HG03135 (cell line): ENCODE measurements around the gene VPS26A.
"Not testable (repeated sequence)": the region's sequence is repeated elsewhere in the genome, so short reads cannot be mapped to it uniquely, and the experiment has no call there.

ENCODE experiments used
- ATAC-seq: cut with Tn5 transposase; IDR thresholded peaks from one replicate; pipeline ENCODE4 v1.9.1; 2021; ENCODE audit warnings: mild to moderate bottlenecking, moderate library complexity; ENCODE audit not compliant: unreplicated experiment

VPS26A gene

GRCh38 chr10:69101451-69102095, 22.4 kb upstream of the VPS26A start:
- ATAC-seq: no peak

- ATAC-seq: no peak
Measured at GRCh38 chr10:69102440-69102839, 21.5 kb upstream of the VPS26A start.

GRCh38 chr10:69103784-69104183, 20.2 kb upstream of the VPS26A start:
- no peak for ATAC-seq

GRCh38 chr10:69104994-69105790, 18.8 kb upstream of the VPS26A start:
- no peak for ATAC-seq

GRCh38 chr10:69107176-69107490, 16.8 kb upstream of the VPS26A start:
- no peak for ATAC-seq

GRCh38 chr10:69107699-69108098, 16.3 kb upstream of the VPS26A start:
- ATAC-seq: no peak

GRCh38 chr10:69119896-69120295, 4.1 kb upstream of the VPS26A start:
- ATAC-seq: no peak

GRCh38 chr10:69123306-69123746, 652 bp upstream of the VPS26A start:
- ATAC-seq: peak; percentile 27

- ATAC-seq: peak; percentile 14
Measured at GRCh38 chr10:69124563-69125268, 738 bp downstream of the VPS26A start.

GRCh38 chr10:69125554-69125953, 1.6 kb downstream of the VPS26A start:
- no peak for ATAC-seq

GRCh38 chr10:69130251-69130650, 6.3 kb downstream of the VPS26A start:
- ATAC-seq: no peak

GRCh38 chr10:69139961-69140360, 16.0 kb downstream of the VPS26A start:
- no peak for ATAC-seq

- ATAC-seq: no peak
Measured at GRCh38 chr10:69141304-69141703, 17.3 kb downstream of the VPS26A start.

GRCh38 chr10:69142074-69142473, 18.1 kb downstream of the VPS26A start:
- not testable (repeated sequence) for ATAC-seq

- ATAC-seq: no peak
Measured at GRCh38 chr10:69142983-69143382, 19.0 kb downstream of the VPS26A start.

GRCh38 chr10:69145329-69145728, 21.4 kb downstream of the VPS26A start:
- no peak for ATAC-seq

GRCh38 chr10:69145864-69146263, 21.9 kb downstream of the VPS26A start:
- no peak for ATAC-seq

GRCh38 chr10:69146759-69147158, 22.8 kb downstream of the VPS26A start:
- no peak for ATAC-seq

GRCh38 chr10:69151984-69152383, 28.0 kb downstream of the VPS26A start:
- no peak for ATAC-seq

GRCh38 chr10:69153227-69153626, 29.2 kb downstream of the VPS26A start:
- ATAC-seq: no peak

- ATAC-seq: no peak
Measured at GRCh38 chr10:69160809-69161241, 36.8 kb downstream of the VPS26A start.

- ATAC-seq: no peak
Measured at GRCh38 chr10:69168493-69168892, 44.5 kb downstream of the VPS26A start.
